Mononuclear cell (primary cell): ENCODE data around the gene IL1RAPL1. TPM values are rescaled to one million over a fixed set of nuclear protein-coding genes. Genes with fewer than 3 reads are reported as not detected.
"Not testable (repeated sequence)": the region's sequence is repeated elsewhere in the genome, so short reads cannot be mapped to it uniquely, and the experiment has no call there.

Experiments
- H3K27me3 ChIP-seq: 2 replicates; pipeline ENCODE4 v1.6.0; 2011; ENCODE audit warnings: low read length, control low read depth; ENCODE audit not compliant: insufficient read depth
- H3K4me1 ChIP-seq: 2 replicates; pipeline ENCODE4 v1.5.1; 2011; ENCODE audit warnings: mild to moderate bottlenecking, low read length, control low read depth; ENCODE audit not compliant: insufficient read depth
- H3K4me3 ChIP-seq: 2 replicates; pipeline ENCODE4 v1.5.1; 2011; ENCODE audit warnings: mild to moderate bottlenecking, low read length, moderate library complexity
- H3K9me3 ChIP-seq: 2 replicates; pipeline ENCODE4 v1.5.1; 2011; ENCODE audit warnings: low read depth, mild to moderate bottlenecking, control low read depth, low read length
- total RNA-seq: library from RNA; depleted of rRNA; stranded (reverse); fragments of >200 nt; gene quantifications from one replicate; pipeline ENCODE4 v1.2.3, GENCODE V29; 2012

IL1RAPL1 gene
- total RNA-seq, 1 donor: under 0.01 TPM

DNA sequence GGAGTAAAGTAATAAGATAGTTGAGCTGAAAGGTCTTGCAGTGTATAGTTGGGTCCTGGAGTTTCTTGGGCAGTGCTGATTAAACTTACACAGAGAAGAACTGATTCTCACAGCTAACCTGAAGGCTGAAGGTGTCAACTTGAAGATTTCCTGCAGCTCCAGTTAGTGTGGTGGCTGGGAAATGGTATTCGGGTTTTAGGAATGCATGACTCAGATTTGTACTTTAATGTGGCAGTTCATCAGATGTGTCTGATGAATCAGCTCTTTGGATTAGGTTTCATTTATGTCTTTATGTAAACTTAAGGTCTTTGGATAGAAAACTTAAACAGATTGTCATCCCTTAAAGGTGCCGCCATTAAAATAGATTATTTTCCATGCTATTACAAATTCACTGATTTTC, 200.0 kb downstream of the IL1RAPL1 start:
- Histone ChIP-seq H3K9me3 (no peaks in the 10 kb centered on the region), H3K4me3 (no peak overlapping the region)

GRCh38 chrX:28800671-28801070, 213.4 kb downstream of the IL1RAPL1 start:
- H3K9me3 ChIP-seq, H3K27me3 ChIP-seq, H3K4me3 ChIP-seq, H3K4me1 ChIP-seq: not testable (repeated sequence)

More for the DNA sequence above, 200.0 kb downstream of the IL1RAPL1 start:
- H3K4me1 ChIP-seq: no peaks in the 10 kb centered on the region
- H3K27me3 ChIP-seq: no peaks in the 10 kb centered on the region

- no peaks in the 10 kb centered on the region for H3K4me1 ChIP-seq
- no peaks in the 10 kb centered on the region for H3K9me3 ChIP-seq
- no peaks in the 10 kb centered on the region for H3K27me3 ChIP-seq
- no peak overlapping the region for H3K4me3 ChIP-seq
Measured at GRCh38 chrX:28802625-28803024, 215.4 kb downstream of the IL1RAPL1 start.

- H3K27me3 ChIP-seq: no peaks in the 10 kb centered on the region
- H3K4me1 ChIP-seq: no peaks in the 10 kb centered on the region
- H3K9me3 ChIP-seq: no peaks in the 10 kb centered on the region
- H3K4me3 ChIP-seq: no peak overlapping the region
Measured at GRCh38 chrX:28835991-28836390, 248.7 kb downstream of the IL1RAPL1 start.

DNA sequence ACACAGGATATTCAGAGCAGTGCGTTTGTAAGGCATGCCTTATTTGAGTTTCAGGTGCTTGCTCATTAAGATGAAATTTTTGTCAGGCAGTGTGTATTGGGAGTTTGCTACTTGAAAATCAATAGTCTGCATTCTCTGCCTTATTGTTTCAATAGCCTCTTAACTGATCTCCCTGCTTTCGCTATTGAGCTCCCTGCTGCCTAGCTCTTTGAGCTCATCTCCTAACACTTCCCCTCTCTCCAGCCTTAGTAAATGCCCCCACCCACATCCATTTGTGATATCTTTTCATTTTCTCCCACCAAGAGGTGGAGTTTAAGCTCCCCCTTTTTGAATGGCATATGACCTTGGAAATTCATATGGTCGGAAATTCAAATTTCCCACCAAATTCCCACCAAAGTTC, 256.6 kb downstream of the IL1RAPL1 start:
- Histone ChIP-seq H3K4me1 (no peaks in the 10 kb centered on the region), H3K27me3 (no peaks in the 10 kb centered on the region), H3K4me3 (no peak overlapping the region)

GRCh38 chrX:28847423-28847822, 260.2 kb downstream of the IL1RAPL1 start:
- Histone ChIP-seq H3K4me1 (no peaks in the 10 kb centered on the region), H3K4me3 (no peak overlapping the region), H3K9me3 (no peaks in the 10 kb centered on the region), H3K27me3 (no peaks in the 10 kb centered on the region)

More for the DNA sequence above, 256.6 kb downstream of the IL1RAPL1 start:
- H3K9me3 ChIP-seq: no peaks in the 10 kb centered on the region

GRCh38 chrX:28848707-28849106, 261.5 kb downstream of the IL1RAPL1 start:
- Histone ChIP-seq H3K9me3 (no peaks in the 10 kb centered on the region), H3K4me3 (no peak overlapping the region), H3K4me1 (no peaks in the 10 kb centered on the region), H3K27me3 (no peaks in the 10 kb centered on the region)

DNA sequence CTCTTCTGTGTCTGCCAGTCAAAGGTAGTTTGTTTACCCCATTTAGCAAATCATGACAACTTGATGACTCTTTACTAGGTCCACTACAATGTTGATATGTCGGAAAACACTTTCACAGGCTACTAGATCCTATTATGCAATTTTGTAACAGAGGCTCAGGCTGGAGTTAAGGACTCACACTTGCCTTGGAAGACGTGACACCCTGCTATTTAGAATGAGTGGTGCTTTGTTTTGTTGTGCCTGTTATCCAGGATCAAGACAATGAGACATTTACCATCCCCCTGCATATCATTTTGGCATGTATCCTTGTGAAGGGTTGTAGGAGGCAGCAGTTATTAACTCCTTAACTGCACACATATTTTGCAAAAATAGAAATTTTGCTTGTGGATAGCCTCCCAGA, 263.7 kb downstream of the IL1RAPL1 start:
- no peaks in the 10 kb centered on the region for H3K4me1 ChIP-seq
- H3K4me3 ChIP-seq: no peak overlapping the region
- no peaks in the 10 kb centered on the region for H3K27me3 ChIP-seq
- no peaks in the 10 kb centered on the region for H3K9me3 ChIP-seq

- Histone ChIP-seq H3K4me3 (no peak overlapping the region), H3K9me3 (no peaks in the 10 kb centered on the region), H3K4me1 (no peaks in the 10 kb centered on the region), H3K27me3 (no peaks in the 10 kb centered on the region)
Measured at GRCh38 chrX:28851871-28852270, 264.6 kb downstream of the IL1RAPL1 start.

DNA sequence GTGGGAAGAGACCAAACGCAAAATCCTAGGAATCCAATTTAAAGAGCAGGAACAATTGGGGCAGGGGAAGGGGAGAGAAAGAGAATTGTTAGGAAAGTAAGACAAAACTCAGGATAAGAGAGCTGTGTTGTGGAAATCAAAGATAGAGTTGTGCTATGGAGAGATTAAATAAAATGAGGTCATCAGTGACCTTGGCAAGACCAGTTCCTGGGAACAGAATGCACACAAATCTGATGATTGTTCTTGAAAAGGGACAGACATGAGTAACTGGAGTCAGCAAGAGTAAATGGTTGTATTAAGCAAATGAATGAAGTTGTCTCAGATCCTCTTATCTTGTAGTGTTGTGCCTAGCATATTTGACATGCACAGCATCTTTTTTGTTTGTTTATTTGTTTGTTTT, 267.4 kb downstream of the IL1RAPL1 start:
- H3K27me3 ChIP-seq: no peaks in the 10 kb centered on the region
- no peaks in the 10 kb centered on the region for H3K4me1 ChIP-seq
- no peaks in the 10 kb centered on the region for H3K9me3 ChIP-seq
- no peak overlapping the region for H3K4me3 ChIP-seq

DNA sequence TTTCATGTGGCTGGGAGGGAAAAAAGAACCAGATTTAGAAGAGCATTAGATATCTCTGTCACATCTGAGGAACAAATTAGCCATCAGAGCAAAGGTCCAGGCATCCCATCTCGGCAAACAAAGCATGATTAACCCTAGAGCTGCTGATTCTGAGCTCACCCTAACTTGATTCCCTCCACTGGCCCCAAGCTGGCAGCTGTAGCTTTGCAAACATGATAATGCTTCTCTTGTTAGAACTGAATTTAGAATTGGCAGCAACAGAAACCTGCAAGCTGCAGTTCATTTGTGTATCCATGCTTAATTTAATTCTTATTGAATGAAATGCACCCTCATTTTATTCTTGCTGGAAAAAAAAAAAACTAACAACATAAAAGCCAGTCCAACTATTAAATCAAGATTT, 289.2 kb downstream of the IL1RAPL1 start:
- Histone ChIP-seq H3K4me1 (no peaks in the 10 kb centered on the region), H3K9me3 (no peaks in the 10 kb centered on the region), H3K4me3 (no peak overlapping the region), H3K27me3 (no peaks in the 10 kb centered on the region)

- Histone ChIP-seq H3K4me1 (no peaks in the 10 kb centered on the region), H3K4me3 (no peak overlapping the region), H3K27me3 (no peaks in the 10 kb centered on the region), H3K9me3 (no peaks in the 10 kb centered on the region)
Measured at GRCh38 chrX:28876901-28877300, 289.7 kb downstream of the IL1RAPL1 start.

GRCh38 chrX:28880136-28880535, 292.9 kb downstream of the IL1RAPL1 start:
- H3K27me3 ChIP-seq: no peaks in the 10 kb centered on the region
- H3K4me1 ChIP-seq: no peaks in the 10 kb centered on the region
- H3K9me3 ChIP-seq: no peaks in the 10 kb centered on the region
- H3K4me3 ChIP-seq: no peak overlapping the region

- no peaks in the 10 kb centered on the region for H3K9me3 ChIP-seq
- no peaks in the 10 kb centered on the region for H3K27me3 ChIP-seq
- no peaks in the 10 kb centered on the region for H3K4me1 ChIP-seq
- H3K4me3 ChIP-seq: no peak overlapping the region
Measured at GRCh38 chrX:28884823-28885222, 297.6 kb downstream of the IL1RAPL1 start.

- H3K4me1 ChIP-seq: no peaks in the 10 kb centered on the region
- no peaks in the 10 kb centered on the region for H3K9me3 ChIP-seq
- no peaks in the 10 kb centered on the region for H3K27me3 ChIP-seq
- no peak overlapping the region for H3K4me3 ChIP-seq
Measured at GRCh38 chrX:28888416-28888815, 301.2 kb downstream of the IL1RAPL1 start.

DNA sequence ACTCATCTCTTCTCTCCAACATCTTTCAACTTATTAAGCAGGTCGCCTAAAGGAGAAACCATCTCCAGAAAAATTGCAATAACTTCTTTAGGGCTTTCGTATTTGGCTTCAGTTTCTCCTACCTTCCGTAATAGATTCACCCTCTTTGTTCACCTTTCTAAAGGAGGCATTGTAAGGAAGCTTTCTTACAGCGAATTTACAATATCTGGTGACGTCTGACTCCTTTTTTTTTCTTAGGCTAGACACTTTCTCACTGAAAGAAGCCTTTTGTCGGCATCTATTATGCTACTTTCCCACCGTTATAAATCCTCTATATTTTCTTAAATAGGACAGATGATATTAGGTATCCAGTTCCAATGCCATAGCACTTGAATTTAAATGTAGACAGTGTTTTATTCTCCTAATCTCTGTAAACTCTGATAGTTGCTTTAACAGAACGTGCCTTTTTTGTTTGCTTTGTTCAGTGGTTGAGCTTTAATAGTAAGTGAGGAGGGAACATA, 302.4 kb downstream of the IL1RAPL1 start:
- Histone ChIP-seq H3K4me3 (no peak overlapping the region), H3K4me1 (no peaks in the 10 kb centered on the region), H3K9me3 (no peaks in the 10 kb centered on the region), H3K27me3 (no peaks in the 10 kb centered on the region)
